ENCODE data around the gene LRFN5.

The LRFN5 gene

DNA sequence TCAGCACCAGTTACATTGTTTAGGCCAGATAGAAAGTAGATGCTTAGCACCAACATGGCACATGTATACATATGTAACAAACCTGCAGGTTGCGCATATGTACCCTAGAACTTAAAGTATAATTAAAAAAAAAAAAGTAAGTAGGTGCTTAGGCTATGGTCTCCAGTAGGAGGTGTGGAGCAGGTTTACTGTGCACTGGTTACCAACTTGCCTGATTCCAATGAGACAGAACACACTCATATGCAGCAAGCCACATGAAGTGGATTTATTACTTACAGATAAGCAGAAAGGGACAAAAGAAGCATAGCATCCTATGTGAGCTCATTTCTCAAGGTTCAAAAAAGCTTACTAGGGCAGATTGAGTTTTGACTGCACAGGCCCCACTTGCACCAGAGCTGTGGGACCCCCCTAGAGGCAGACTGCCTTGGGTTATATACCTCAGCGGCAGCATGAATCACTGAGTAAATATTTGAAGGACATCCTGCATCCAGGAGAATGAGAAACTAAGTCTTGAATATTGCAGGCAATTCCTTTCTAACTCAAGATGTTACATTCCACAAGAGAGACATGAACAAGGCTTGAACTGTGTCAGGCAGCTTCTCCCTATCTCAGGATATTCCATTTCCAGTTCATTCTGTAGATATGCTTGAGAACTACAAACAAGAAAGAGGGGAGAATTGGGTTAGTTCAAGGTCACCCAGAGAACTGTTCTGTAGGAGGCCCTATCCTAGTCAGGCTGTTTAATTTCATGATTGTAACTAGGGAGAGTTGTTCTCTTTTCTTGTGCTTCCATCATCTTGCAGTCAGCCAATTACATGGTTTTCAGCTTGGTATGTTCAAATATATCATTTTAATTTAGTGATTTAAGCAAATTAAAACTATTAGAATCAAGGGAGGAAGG, 30.1 kb downstream of the LRFN5 start:
- no peak for DNase-seq
- Histone ChIP-seq H3K27me3 (replicated peaks in 2 of 5; ENCODE audit: control insufficient read depth in 4 of 5, insufficient read depth in 5 of 5, low read length in 4 of 5) (peaks cover 0 to 3% (median 0%) of the 10 kb centered on the region in 5 experiments), H3K36me3 (ENCODE audit: control insufficient read depth in 4 of 4, insufficient read depth in 4 of 4, low read length in 3 of 4) (no peaks in the 10 kb centered on the region), H3K4me3 (ENCODE audit: control insufficient read depth in 1 of 7, extremely low read depth in 1 of 7, insufficient read depth in 4 of 7, low read depth in 2 of 7, low read length in 6 of 7) (no peak overlapping the region), H3K9me3 (ENCODE audit: control extremely low read depth in 1 of 5, control insufficient read depth in 4 of 5, insufficient read depth in 2 of 5, low read depth in 1 of 5, low read length in 4 of 5) (no peaks in the 10 kb centered on the region), H3K4me1 (ENCODE audit: control extremely low read depth in 1 of 4, control insufficient read depth in 4 of 4, insufficient read depth in 4 of 4, low read length in 3 of 4) (no peaks in the 10 kb centered on the region), H3K27ac (ENCODE audit: insufficient read depth in 1 of 2, low read depth in 1 of 2, low read length in 2 of 2, poor library complexity in 1 of 2, severe bottlenecking in 2 of 2) (no peak overlapping the region)
- POLR2A ChIA-PET: no interaction called here
- CTCF ChIA-PET: interaction anchor here (1.4 kb wide), 1 partner anchor 14 kb away, joined by 3 read pairs; no protein-coding TSS in a partner anchor
- WGBS (ENCODE audit: insufficient coverage): 100% methylated on average over 1 of the region's 2 CpGs

GRCh38 chr14:41641690-41642089, 35.0 kb downstream of the LRFN5 start:
- H3K4me3 ChIP-seq (ENCODE audit: control insufficient read depth in 1 of 7, extremely low read depth in 1 of 7, insufficient read depth in 4 of 7, low read depth in 2 of 7, low read length in 6 of 7): no peak overlapping the region
- no peaks in the 10 kb centered on the region for H3K27me3 ChIP-seq (replicated peaks in 2 of 5; ENCODE audit: control insufficient read depth in 4 of 5, insufficient read depth in 5 of 5, low read length in 4 of 5)
- ChIA-PET POLR2A (no interaction called here), CTCF (interaction anchor here (1.5 kb wide), 1 partner anchor 18 kb away, joined by 3 read pairs; no protein-coding TSS in a partner anchor)
- no peak overlapping the region for H3K27ac ChIP-seq (ENCODE audit: insufficient read depth in 1 of 2, low read depth in 1 of 2, low read length in 2 of 2, poor library complexity in 1 of 2, severe bottlenecking in 2 of 2)
- no peaks in the 10 kb centered on the region for H3K9me3 ChIP-seq (ENCODE audit: control extremely low read depth in 1 of 5, control insufficient read depth in 4 of 5, insufficient read depth in 2 of 5, low read depth in 1 of 5, low read length in 4 of 5)
- H3K36me3 ChIP-seq (ENCODE audit: control insufficient read depth in 4 of 4, insufficient read depth in 4 of 4, low read length in 3 of 4): no peaks in the 10 kb centered on the region
- no CpG with 5 or more reads among the region's 1 CpG for WGBS (ENCODE audit: insufficient coverage)
- no peak for DNase-seq
- H3K4me1 ChIP-seq (ENCODE audit: control extremely low read depth in 1 of 4, control insufficient read depth in 4 of 4, insufficient read depth in 4 of 4, low read length in 3 of 4): no peaks in the 10 kb centered on the region

DNA sequence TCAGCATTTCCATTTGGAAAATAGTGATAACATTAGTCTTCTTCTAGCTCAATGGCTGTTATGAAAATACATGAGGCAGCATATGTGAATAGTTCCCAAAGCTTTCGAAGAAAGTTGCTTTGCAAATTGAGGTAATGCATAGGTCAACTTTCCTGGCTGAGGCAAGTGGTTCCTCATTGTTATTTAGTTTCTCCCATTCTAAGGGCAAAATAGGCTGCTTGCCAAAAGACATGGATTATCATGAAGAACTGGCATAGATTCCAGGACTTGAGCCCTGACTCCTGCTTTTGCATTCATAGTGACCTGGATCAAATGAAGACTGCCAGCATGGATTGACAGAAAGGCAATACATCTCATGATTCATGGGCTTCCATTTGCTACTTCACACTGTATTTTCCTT, 35.7 kb downstream of the LRFN5 start:
- CTCF ChIA-PET: interaction anchor here (1.5 kb wide), 1 partner anchor 18 kb away, joined by 3 read pairs; no protein-coding TSS in a partner anchor
- no peaks in the 10 kb centered on the region for H3K9me3 ChIP-seq (ENCODE audit: control extremely low read depth in 1 of 5, control insufficient read depth in 4 of 5, insufficient read depth in 2 of 5, low read depth in 1 of 5, low read length in 4 of 5)
- POLR2A ChIA-PET: no interaction called here
- no peak overlapping the region for H3K27ac ChIP-seq (ENCODE audit: insufficient read depth in 1 of 2, low read depth in 1 of 2, low read length in 2 of 2, poor library complexity in 1 of 2, severe bottlenecking in 2 of 2)
- WGBS (ENCODE audit: insufficient coverage): 100% methylated on average over 1 of the region's 1 CpG
- no peaks in the 10 kb centered on the region for H3K27me3 ChIP-seq (replicated peaks in 2 of 5; ENCODE audit: control insufficient read depth in 4 of 5, insufficient read depth in 5 of 5, low read length in 4 of 5)
- H3K4me3 ChIP-seq (ENCODE audit: control insufficient read depth in 1 of 7, extremely low read depth in 1 of 7, insufficient read depth in 4 of 7, low read depth in 2 of 7, low read length in 6 of 7): no peak overlapping the region
- H3K4me1 ChIP-seq (ENCODE audit: control extremely low read depth in 1 of 4, control insufficient read depth in 4 of 4, insufficient read depth in 4 of 4, low read length in 3 of 4): no peaks in the 10 kb centered on the region
- no peaks in the 10 kb centered on the region for H3K36me3 ChIP-seq (ENCODE audit: control insufficient read depth in 4 of 4, insufficient read depth in 4 of 4, low read length in 3 of 4)
- no peak for DNase-seq

- Histone ChIP-seq H3K27me3 (replicated peaks in 2 of 5; ENCODE audit: control insufficient read depth in 4 of 5, insufficient read depth in 5 of 5, low read length in 4 of 5) (no peaks in the 10 kb centered on the region), H3K9me3 (ENCODE audit: control extremely low read depth in 1 of 5, control insufficient read depth in 4 of 5, insufficient read depth in 2 of 5, low read depth in 1 of 5, low read length in 4 of 5) (no peaks in the 10 kb centered on the region), H3K36me3 (ENCODE audit: control insufficient read depth in 4 of 4, insufficient read depth in 4 of 4, low read length in 3 of 4) (no peaks in the 10 kb centered on the region), H3K4me1 (ENCODE audit: control extremely low read depth in 1 of 4, control insufficient read depth in 4 of 4, insufficient read depth in 4 of 4, low read length in 3 of 4) (no peaks in the 10 kb centered on the region), H3K27ac (ENCODE audit: insufficient read depth in 1 of 2, low read depth in 1 of 2, low read length in 2 of 2, poor library complexity in 1 of 2, severe bottlenecking in 2 of 2) (no peak overlapping the region), H3K4me3 (ENCODE audit: control insufficient read depth in 1 of 7, extremely low read depth in 1 of 7, insufficient read depth in 4 of 7, low read depth in 2 of 7, low read length in 6 of 7) (no peak overlapping the region)
- ChIA-PET POLR2A (interaction anchor here (0.5 kb wide), 1 partner anchor 282 kb away, joined by 4 read pairs; no protein-coding TSS in a partner anchor), CTCF (interaction anchor here (0.8 kb wide), 1 partner anchor 9 kb away, joined by 3 read pairs; no protein-coding TSS in a partner anchor)
- no peak for DNase-seq
- WGBS (ENCODE audit: insufficient coverage): no CpG with 5 or more reads among the region's 2 CpGs
Observed at GRCh38 chr14:41642789-41643188, 36.1 kb downstream of the LRFN5 start.

DNA sequence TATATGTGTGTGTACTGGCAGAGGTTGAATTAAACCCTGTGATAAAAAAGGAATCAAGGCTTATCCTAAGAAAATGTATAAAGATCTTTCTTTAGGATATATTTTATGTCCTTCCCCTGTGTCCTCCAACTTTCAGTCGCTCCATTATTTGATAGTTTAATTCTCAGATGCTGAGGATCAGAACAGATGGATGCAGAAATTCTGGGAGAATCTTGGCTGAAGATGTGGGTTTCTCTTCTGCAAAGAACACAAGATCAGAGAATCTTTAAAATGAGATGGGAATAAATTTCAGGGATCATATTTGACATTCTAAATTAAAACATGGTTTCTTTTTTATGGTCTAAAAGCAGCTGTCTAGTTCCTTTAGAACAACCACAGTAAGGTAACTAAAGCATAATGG, 37.9 kb downstream of the LRFN5 start:
- ChIA-PET CTCF (no interaction called here), POLR2A (no interaction called here)
- no peak overlapping the region for H3K27ac ChIP-seq (ENCODE audit: insufficient read depth in 1 of 2, low read depth in 1 of 2, low read length in 2 of 2, poor library complexity in 1 of 2, severe bottlenecking in 2 of 2)
- no peak overlapping the region for H3K4me3 ChIP-seq (ENCODE audit: control insufficient read depth in 1 of 7, extremely low read depth in 1 of 7, insufficient read depth in 4 of 7, low read depth in 2 of 7, low read length in 6 of 7)
- DNase-seq: no peak
- no peaks in the 10 kb centered on the region for H3K9me3 ChIP-seq (ENCODE audit: control extremely low read depth in 1 of 5, control insufficient read depth in 4 of 5, insufficient read depth in 2 of 5, low read depth in 1 of 5, low read length in 4 of 5)
- no peaks in the 10 kb centered on the region for H3K27me3 ChIP-seq (replicated peaks in 2 of 5; ENCODE audit: control insufficient read depth in 4 of 5, insufficient read depth in 5 of 5, low read length in 4 of 5)
- H3K36me3 ChIP-seq (ENCODE audit: control insufficient read depth in 4 of 4, insufficient read depth in 4 of 4, low read length in 3 of 4): no peaks in the 10 kb centered on the region
- H3K4me1 ChIP-seq (ENCODE audit: control extremely low read depth in 1 of 4, control insufficient read depth in 4 of 4, insufficient read depth in 4 of 4, low read length in 3 of 4): no peaks in the 10 kb centered on the region
- WGBS (ENCODE audit: insufficient coverage): 100% methylated on average over 1 of the region's 1 CpG

GRCh38 chr14:41650802-41651201, 44.1 kb downstream of the LRFN5 start:
- H3K36me3 ChIP-seq (ENCODE audit: control insufficient read depth in 4 of 4, insufficient read depth in 4 of 4, low read length in 3 of 4): no peaks in the 10 kb centered on the region
- DNase-seq: no peak
- no peak overlapping the region for H3K27ac ChIP-seq (ENCODE audit: insufficient read depth in 1 of 2, low read depth in 1 of 2, low read length in 2 of 2, poor library complexity in 1 of 2, severe bottlenecking in 2 of 2)
- ChIA-PET CTCF (interaction anchor here (0.6 kb wide), 1 partner anchor 154 kb away, joined by 3 read pairs; no protein-coding TSS in a partner anchor), POLR2A (no interaction called here)
- H3K4me1 ChIP-seq (ENCODE audit: control extremely low read depth in 1 of 4, control insufficient read depth in 4 of 4, insufficient read depth in 4 of 4, low read length in 3 of 4): no peaks in the 10 kb centered on the region
- no CpG with 5 or more reads among the region's 1 CpG for WGBS (ENCODE audit: insufficient coverage)
- H3K27me3 ChIP-seq (replicated peaks in 2 of 5; ENCODE audit: control insufficient read depth in 4 of 5, insufficient read depth in 5 of 5, low read length in 4 of 5): no peaks in the 10 kb centered on the region
- no peaks in the 10 kb centered on the region for H3K9me3 ChIP-seq (ENCODE audit: control extremely low read depth in 1 of 5, control insufficient read depth in 4 of 5, insufficient read depth in 2 of 5, low read depth in 1 of 5, low read length in 4 of 5)
- H3K4me3 ChIP-seq (ENCODE audit: control insufficient read depth in 1 of 7, extremely low read depth in 1 of 7, insufficient read depth in 4 of 7, low read depth in 2 of 7, low read length in 6 of 7): no peak overlapping the region

DNA sequence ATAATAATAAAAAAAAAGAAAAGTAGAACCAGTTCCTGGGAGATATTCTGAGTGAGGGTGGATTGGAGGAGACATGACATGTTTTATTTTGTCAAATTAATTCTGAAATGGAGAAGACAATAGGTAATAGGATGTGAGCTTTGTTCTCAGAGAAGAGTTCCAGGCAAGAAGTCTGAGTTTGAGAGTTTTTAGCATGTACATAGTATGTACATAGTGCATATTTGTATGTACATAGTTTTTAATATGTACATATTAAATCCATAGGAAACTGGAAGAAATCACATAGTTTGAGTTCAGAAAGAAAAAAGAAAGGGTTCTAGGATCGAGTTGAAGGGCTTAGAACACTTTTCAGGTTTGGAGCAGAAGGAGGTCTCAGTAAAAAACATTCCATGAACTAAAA, 47.5 kb downstream of the LRFN5 start:
- CTCF ChIA-PET: no interaction called here
- WGBS (ENCODE audit: insufficient coverage): no CpG with 5 or more reads among the region's 1 CpG
- POLR2A ChIA-PET: no interaction called here

More for the DNA sequence above, 47.5 kb downstream of the LRFN5 start:
- H3K27me3 ChIP-seq (replicated peaks in 2 of 5; ENCODE audit: control insufficient read depth in 4 of 5, insufficient read depth in 5 of 5, low read length in 4 of 5): no peaks in the 10 kb centered on the region
- no peaks in the 10 kb centered on the region for H3K4me1 ChIP-seq (ENCODE audit: control extremely low read depth in 1 of 4, control insufficient read depth in 4 of 4, insufficient read depth in 4 of 4, low read length in 3 of 4)
- H3K27ac ChIP-seq (ENCODE audit: insufficient read depth in 1 of 2, low read depth in 1 of 2, low read length in 2 of 2, poor library complexity in 1 of 2, severe bottlenecking in 2 of 2): no peak overlapping the region
- H3K36me3 ChIP-seq (ENCODE audit: control insufficient read depth in 4 of 4, insufficient read depth in 4 of 4, low read length in 3 of 4): no peaks in the 10 kb centered on the region
- H3K9me3 ChIP-seq (ENCODE audit: control extremely low read depth in 1 of 5, control insufficient read depth in 4 of 5, insufficient read depth in 2 of 5, low read depth in 1 of 5, low read length in 4 of 5): no peaks in the 10 kb centered on the region
- H3K4me3 ChIP-seq (ENCODE audit: control insufficient read depth in 1 of 7, extremely low read depth in 1 of 7, insufficient read depth in 4 of 7, low read depth in 2 of 7, low read length in 6 of 7): no peak overlapping the region
- no peak for DNase-seq

Measured in common myeloid progenitor, CD34-positive (primary cell).